HepG2 (cell line): ENCODE data around the gene FKBP9. TPM values are rescaled to one million over a fixed set of nuclear protein-coding genes. Genes with fewer than 3 reads are reported as not detected.

ENCODE experiments used
- ATAC-seq: fragments of 200-7000 bp; cut with Tn5 transposase; 3 replicates; pipeline ENCODE4 v1.9.1; 2020; ENCODE audit warnings: mild to moderate bottlenecking, moderate library complexity
- BruUV-seq: library from RNA; stranded (reverse); fragments of 400-500 nt; replicated peaks from 2 replicates; lab custom pipeline; 2021; lab: Mats Ljungman, UMichigan
- CTCF ChIA-PET: fragments of 300-600 bp; formaldehyde crosslinking; extraction: SDS; loops from one replicate; lab custom pipeline; 2021; ENCODE audit warnings: low total read pairs, inconsistent platforms, low intra/inter-chr PET ratio; lab: Yijun Ruan, JAX
- POLR2A ChIA-PET: fragments of 350-600 bp; sonication (Branson Sonifier 250); formaldehyde crosslinking; loops from one replicate; lab custom pipeline; 2020; ENCODE audit warnings: antibody characterized with exemption, inconsistent platforms; lab: Yijun Ruan, JAX
- DNase-seq: peaks from one replicate; pipeline ENCODE4 v3.0.0-alpha.2; 2015; ENCODE audit warnings: low spot score
- FAIRE-seq: peaks from 3 replicates; lab custom pipeline; 2011; peaks lifted over from hg19 to GRCh38; lab: Jason Lieb, UNC
- H2AFZ ChIP-seq: one replicate; pipeline ENCODE4 v1.6.1; 2011; ENCODE audit warnings: low read length, inconsistent platforms
- H3K27ac ChIP-seq: fragments of 300-600 bp; 3 replicates; pipeline ENCODE4 v1.8.0; 2011; ENCODE audit warnings: mixed run types, mild to moderate bottlenecking, mixed read lengths, low read length, inconsistent platforms; ENCODE audit not compliant: insufficient read depth; ENCODE audit errors: extremely low read length
- H3K27me3 ChIP-seq, 2 experiments: fragments of 200-600 bp in 1 of 2; 2 replicates in 1 of 2; 3 replicates in 1 of 2; pipeline versions ENCODE4 v1.6.0 to v1.8.0; 2011; ENCODE audit warnings: low read length in 2 of 2, mild to moderate bottlenecking in 2 of 2, moderate library complexity in 2 of 2, inconsistent platforms in 1 of 2; ENCODE audit not compliant: insufficient read depth in 2 of 2, control insufficient read depth in 1 of 2
- H3K36me3 ChIP-seq, 2 experiments: fragments of 200-600 bp in 1 of 2; replicated peaks in 1 of 2; 2 replicates in 1 of 2; 3 replicates in 1 of 2; pipeline versions ENCODE4 v1.5.1 to v1.8.0; 2011; ENCODE audit warnings: low read length in 2 of 2, inconsistent platforms in 1 of 2; ENCODE audit not compliant: insufficient read depth in 2 of 2, control insufficient read depth in 1 of 2
- H3K4me1 ChIP-seq: 2 replicates; pipeline ENCODE4 v1.5.1; 2012; ENCODE audit warnings: low read length, inconsistent platforms; ENCODE audit not compliant: insufficient read depth
- H3K4me2 ChIP-seq: 2 replicates; pipeline ENCODE4 v1.6.0; 2011; ENCODE audit warnings: low read depth, low read length, inconsistent platforms
- H3K4me3 ChIP-seq, 3 experiments: fragments of 200-600 bp in 1 of 3; sonication (generic), shearing (Covaris generic) in 1 of 3; replicated peaks in 1 of 3; 2 replicates each; pipeline ENCODE4 v1.5.1; 2011 to 2016; ENCODE audit warnings: low read length in 3 of 3, inconsistent platforms in 2 of 3, low read depth in 2 of 3, mild to moderate bottlenecking in 2 of 3, control low read depth in 1 of 3, mixed read lengths in 1 of 3; ENCODE audit not compliant: insufficient read depth in 1 of 3
- H3K79me2 ChIP-seq: one replicate; pipeline ENCODE4 v1.6.1; 2011; ENCODE audit warnings: low read length, inconsistent platforms; ENCODE audit not compliant: insufficient read depth
- H3K9ac ChIP-seq: 2 replicates; pipeline ENCODE4 v1.6.0; 2011; ENCODE audit warnings: mild to moderate bottlenecking, low read depth, low read length, inconsistent platforms; ENCODE audit not compliant: insufficient read depth
- H3K9me3 ChIP-seq: 2 replicates; pipeline ENCODE4 v1.5.1; 2012; ENCODE audit warnings: mild to moderate bottlenecking, low read length
- H4K20me1 ChIP-seq: 2 replicates; pipeline ENCODE4 v1.6.0; 2011; ENCODE audit warnings: inconsistent platforms, mild to moderate bottlenecking, low read length, moderate library complexity; ENCODE audit not compliant: insufficient read depth
- ATF7 ChIP-seq, 2 experiments: fragments of 450-650 bp in 1 of 2; sonication (generic) in 1 of 2; formaldehyde crosslinking in 1 of 2; IDR thresholded peaks; 2 replicates each; pipeline versions ENCODE4 v1.4.0 to v1.6.1; 2016 to 2020; ENCODE audit warnings: antibody characterized with exemption in 1 of 2, mild to moderate bottlenecking in 1 of 2, missing genetic modification reagents in 1 of 2
- CEBPB ChIP-seq: IDR thresholded peaks from 2 replicates; pipeline ENCODE4 v1.6.1; 2011; ENCODE audit warnings: low read depth, low read length, improper control_type of control experiment, borderline replicate concordance
- EEA1 ChIP-seq: sonication (generic); formaldehyde crosslinking; IDR thresholded peaks from 2 replicates; pipeline ENCODE4 v1.5.1; 2020; ENCODE audit warnings: mild to moderate bottlenecking, missing genetic modification reagents, borderline replicate concordance
- ERF ChIP-seq: IDR thresholded peaks from 2 replicates; pipeline ENCODE4 v1.6.1; 2018; ENCODE audit warnings: missing biosample characterization, missing genetic modification reagents
- MTERF4 ChIP-seq: sonication (generic); formaldehyde crosslinking; IDR thresholded peaks from 2 replicates; pipeline ENCODE4 v1.8.0; 2023; ENCODE audit warnings: mild to moderate bottlenecking, missing genetic modification reagents
- NFRKB ChIP-seq: fragments of 450-650 bp; IDR thresholded peaks from 2 replicates; pipeline ENCODE4 v1.6.1; 2017
- NR2C2 ChIP-seq: sonication (generic); formaldehyde crosslinking; IDR thresholded peaks from 2 replicates; pipeline ENCODE4 v1.4.0; 2020; ENCODE audit warnings: missing genetic modification reagents, mild to moderate bottlenecking, moderate library complexity, borderline replicate concordance
- THAP9 ChIP-seq: sonication (generic); formaldehyde crosslinking; IDR thresholded peaks from 2 replicates; pipeline ENCODE4; 2020; ENCODE audit warnings: missing genetic modification reagents, mild to moderate bottlenecking, borderline replicate concordance
- U2AF2 ChIP-seq: fragments of 200-400 bp; formaldehyde crosslinking; IDR thresholded peaks from 2 replicates; pipeline ENCODE4 v1.6.1; 2017; ENCODE audit warnings: low read depth, mild to moderate bottlenecking, low read length
- ZNF33A ChIP-seq: sonication (generic); formaldehyde crosslinking; IDR thresholded peaks from 2 replicates; pipeline ENCODE4 v1.5.1; 2020; ENCODE audit warnings: missing genetic modification reagents, mild to moderate bottlenecking, moderate library complexity, borderline replicate concordance
- ZNF484 ChIP-seq: sonication (generic); formaldehyde crosslinking; IDR thresholded peaks from 2 replicates; pipeline ENCODE4 v1.5.1; 2020; ENCODE audit warnings: mild to moderate bottlenecking, low read depth, missing genetic modification reagents, borderline replicate concordance
- ZNF557 ChIP-seq: sonication (generic); formaldehyde crosslinking; IDR thresholded peaks from 2 replicates; pipeline ENCODE4 v1.4.0; 2020; ENCODE audit warnings: missing genetic modification reagents
- ZSCAN21 ChIP-seq: sonication (generic); formaldehyde crosslinking; IDR thresholded peaks from 2 replicates; pipeline ENCODE4 v1.8.0; 2022; ENCODE audit warnings: mild to moderate bottlenecking, missing genetic modification reagents, moderate library complexity, borderline replicate concordance
- WGBS: methylation state at CpG from one replicate; pipeline ENCODE4 v1.1.6; 2017; ENCODE audit warnings: low lambda C conversion rate; 5-methylcytosine and 5-hydroxymethylcytosine counted together
- in situ Hi-C: cut with HindIII; loops from 2 replicates; pipeline ENCODE4 v1.10.0; 2017; ENCODE audit warnings: low pct_unique_long_range_greater_than_20kb; ENCODE audit not compliant: extremely low pct_ligation_motif_present
- intact Hi-C: fragments of 100-400 bp; cut with micrococcal nuclease; formaldehyde crosslinking; loops from one replicate; pipeline ENCODE4 v1.10.0; 2022; ENCODE audit not compliant: unreplicated experiment
- polyA plus RNA-seq, 8 experiments: library from polyadenylated mRNA; depleted of rRNA in 3 of 8; stranded (reverse) in 7 of 8; unstranded in 1 of 8; fragments of >200 nt; fragmentation: Illumina TruSeq in 4 of 8; extraction: Trizol in 4 of 8; gene quantifications; 2 replicates each; pipeline versions ENCODE4 v1.2.1 to v1.2.3, GENCODE V29; 2011 to 2016; ENCODE audit warnings: low read depth in 4 of 8, missing spikeins in 1 of 8, mixed read lengths in 1 of 8; ENCODE audit not compliant: insufficient read depth in 1 of 8
- total RNA-seq, 5 experiments: library from RNA; depleted of rRNA; stranded (reverse); fragments of >200 nt; fragmentation: Illumina TruSeq; extraction: Trizol; gene quantifications; 2 replicates each; pipeline ENCODE4 v1.2.3, GENCODE V29; 2016; ENCODE audit warnings: low read depth in 1 of 5

The FKBP9 gene
- total and polyA plus RNA-seq, 2 of the 13 experiments (the other 11 are each of a cell fraction or from before 2014, with no cell fraction given), result 34.0 to 41.5 TPM

- TF ChIP-seq ATF7 (IDR thresholded peaks at IDR 0.05) (no peak), ATF7 (CRISPR knock-in tag; IDR thresholded peaks at IDR 0.05) (no peak), ZNF484 (CRISPR knock-in tag) (no peak), NR2C2 (no peak)
These were observed 96.5 kb downstream of the FKBP9 start (continued) for GRCh38 chr7:33053721-33054120.

- H3K79me2 ChIP-seq, result peaks cover 92% of the 10 kb centered on the region
- no peak overlapping the region for H3K4me2 ChIP-seq
- 99% methylated on average over 2 of the region's 2 CpGs for WGBS
- no peaks in the 10 kb centered on the region for H3K27me3 ChIP-seq
- ChIA-PET CTCF (no interaction called here), POLR2A (no interaction called here)
- ATAC-seq, result no peak
- H3K36me3 ChIP-seq, result no peaks in the 10 kb centered on the region; a peak in 1 of 5 replicates
- DNase-seq, result no peak
- H4K20me1 ChIP-seq, result peaks cover 3% of the 10 kb centered on the region
- intact Hi-C loops (no loop called here), in situ Hi-C loops (no loop called here)
- H3K4me1 ChIP-seq, result peaks cover 48% of the 10 kb centered on the region
- no TSS peak for BruUV-seq
- no peak for FAIRE-seq
- H3K9ac ChIP-seq, result no peak overlapping the region
- no peak overlapping the region for H3K27ac ChIP-seq
- H3K4me3 ChIP-seq, result no peak overlapping the region
- no peak for TF ChIP-seq EEA1
- peak; percentile 14; the same call in 1 of the 2 replicates for TF ChIP-seq CEBPB
- no peaks in the 10 kb centered on the region for H3K9me3 ChIP-seq
- H2AFZ ChIP-seq, result no peak overlapping the region
These were observed 97.2 kb downstream of the FKBP9 start for GRCh38 chr7:33054261-33054964.

GRCh38 chr7:33055158-33055557 lies 97.9 kb downstream of the FKBP9 start:
- H3K9me3 ChIP-seq, result no peaks in the 10 kb centered on the region
- ChIA-PET POLR2A (interaction anchor here (1.4 kb wide), 1 partner anchor 53 kb away, joined by 3 read pairs; no protein-coding TSS in a partner anchor), CTCF (no interaction called here)
- DNase-seq, result no peak
- no peak overlapping the region for H3K9ac ChIP-seq
- no peak overlapping the region for H3K4me3 ChIP-seq
- no TSS peak for BruUV-seq
- ATAC-seq, result no peak
- H3K36me3 ChIP-seq, result no peaks in the 10 kb centered on the region; a peak in 1 of 5 replicates
- no peaks in the 10 kb centered on the region for H3K27me3 ChIP-seq
- H3K4me1 ChIP-seq, result peaks cover 54% of the 10 kb centered on the region
- FAIRE-seq, result no peak
- intact Hi-C loops, result no loop called here
- peaks cover 9% of the 10 kb centered on the region for H4K20me1 ChIP-seq
- 97% methylated on average over 5 of the region's 5 CpGs for WGBS
- peaks cover 94% of the 10 kb centered on the region for H3K79me2 ChIP-seq
- no peak overlapping the region for H2AFZ ChIP-seq
- in situ Hi-C loops, result no loop called here
- H3K27ac ChIP-seq, result no peak overlapping the region
- H3K4me2 ChIP-seq, result peak overlapping the region; percentile 1; the same call in 1 of the 2 replicates
- TF ChIP-seq ERF (CRISPR knock-in tag), result no peak
- no peak for TF ChIP-seq ZNF33A
- no peak for TF ChIP-seq THAP9
- no peak for TF ChIP-seq U2AF2
- TF ChIP-seq ZSCAN21, result no peak
- no peak for TF ChIP-seq MTERF4 (CRISPR knock-in tag)
- no peak for TF ChIP-seq ZNF557 (CRISPR knock-in tag)
- TF ChIP-seq NFRKB, result no peak
